Measurements from ENCODE around the gene HIGD2A. TPM values are rescaled to one million over a fixed set of nuclear protein-coding genes. Genes with fewer than 3 reads are reported as not detected.
"Not testable (repeated sequence)": the region's sequence is repeated elsewhere in the genome, so short reads cannot be mapped to it uniquely, and the experiment has no call there.

The HIGD2A gene
- total RNA-seq, 1 experiment from 2014 or later = 84.7 TPM

GRCh38 chr5:176394096-176394495 lies 5.5 kb downstream of the HIGD2A start:
- peaks cover 5% of the 10 kb centered on the region for H3K4me1 ChIP-seq (replicated peaks)
- peaks cover 76% of the 10 kb centered on the region for H3K36me3 ChIP-seq
- H3K4me3 ChIP-seq = no peak overlapping the region
- no peak overlapping the region for H3K27ac ChIP-seq
- no peak for DNase-seq (ENCODE audit: low read depth in 1 of 2, low spot score in 2 of 2)
- no peaks in the 10 kb centered on the region for H3K27me3 ChIP-seq (replicated peaks)
- no peaks in the 10 kb centered on the region for H3K9me3 ChIP-seq (replicated peaks)

GRCh38 chr5:176394881-176395675 lies 6.5 kb downstream of the HIGD2A start:
- H3K9me3 ChIP-seq (replicated peaks) = no peaks in the 10 kb centered on the region
- DNase-seq (ENCODE audit: low read depth in 1 of 2, low spot score in 2 of 2) = no peak
- H3K27ac ChIP-seq = no peak overlapping the region
- no peaks in the 10 kb centered on the region for H3K4me1 ChIP-seq (replicated peaks)
- peaks cover 71% of the 10 kb centered on the region for H3K36me3 ChIP-seq
- H3K27me3 ChIP-seq (replicated peaks) = no peaks in the 10 kb centered on the region
- no peak overlapping the region for H3K4me3 ChIP-seq

GRCh38 chr5:176396330-176396729 lies 7.8 kb downstream of the HIGD2A start:
- Histone ChIP-seq H3K4me3 (no peak overlapping the region), H3K4me1 (replicated peaks) (no peaks in the 10 kb centered on the region), H3K9me3 (replicated peaks) (no peaks in the 10 kb centered on the region), H3K36me3 (peaks cover 66% of the 10 kb centered on the region), H3K27ac (no peak overlapping the region), H3K27me3 (replicated peaks) (no peaks in the 10 kb centered on the region)
- DNase-seq (ENCODE audit: low read depth in 1 of 2, low spot score in 2 of 2) = no peak

GRCh38 chr5:176397736-176398420 lies 9.3 kb downstream of the HIGD2A start:
- H3K27me3 ChIP-seq (replicated peaks) = no peaks in the 10 kb centered on the region
- peaks cover 55% of the 10 kb centered on the region for H3K36me3 ChIP-seq
- DNase-seq (ENCODE audit: low read depth in 1 of 2, low spot score in 2 of 2) = no peak
- no peaks in the 10 kb centered on the region for H3K9me3 ChIP-seq (replicated peaks)
- H3K27ac ChIP-seq = no peak overlapping the region
- no peak overlapping the region for H3K4me3 ChIP-seq
- H3K4me1 ChIP-seq (replicated peaks) = no peaks in the 10 kb centered on the region

- no peak overlapping the region for H3K4me3 ChIP-seq
- peaks cover 54% of the 10 kb centered on the region for H3K36me3 ChIP-seq
- no peaks in the 10 kb centered on the region for H3K4me1 ChIP-seq (replicated peaks)
- no peak overlapping the region for H3K27ac ChIP-seq
- DNase-seq (ENCODE audit: low read depth in 1 of 2, low spot score in 2 of 2) = no peak
- H3K9me3 ChIP-seq (replicated peaks) = no peaks in the 10 kb centered on the region
- no peaks in the 10 kb centered on the region for H3K27me3 ChIP-seq (replicated peaks)
Measured at GRCh38 chr5:176400382-176401156, 12.0 kb downstream of the HIGD2A start.

GRCh38 chr5:176401281-176402205 lies 13.0 kb downstream of the HIGD2A start:
- Histone ChIP-seq H3K27me3 (replicated peaks) (no peaks in the 10 kb centered on the region), H3K27ac (no peak overlapping the region), H3K36me3 (peaks cover 56% of the 10 kb centered on the region), H3K4me3 (no peak overlapping the region), H3K4me1 (replicated peaks) (no peaks in the 10 kb centered on the region), H3K9me3 (replicated peaks) (no peaks in the 10 kb centered on the region)
- DNase-seq (ENCODE audit: low read depth in 1 of 2, low spot score in 2 of 2) = no peak

GRCh38 chr5:176405656-176406435 lies 17.3 kb downstream of the HIGD2A start:
- Histone ChIP-seq H3K27me3 (replicated peaks) (no peaks in the 10 kb centered on the region), H3K27ac (no peak overlapping the region), H3K9me3 (replicated peaks) (no peaks in the 10 kb centered on the region), H3K36me3 (peaks cover 61% of the 10 kb centered on the region), H3K4me3 (no peak overlapping the region), H3K4me1 (replicated peaks) (no peaks in the 10 kb centered on the region)
- no peak for DNase-seq (ENCODE audit: low read depth in 1 of 2, low spot score in 2 of 2)

- no peak for DNase-seq (ENCODE audit: low read depth in 1 of 2, low spot score in 2 of 2)
- Histone ChIP-seq H3K9me3 (replicated peaks) (no peaks in the 10 kb centered on the region), H3K36me3 (peaks cover 64% of the 10 kb centered on the region), H3K27me3 (replicated peaks) (no peaks in the 10 kb centered on the region), H3K4me1 (replicated peaks) (0 out of 2 replicates have a peak, but pooled peaks cover under 1% of the 10 kb centered on the region), H3K4me3 (no peak overlapping the region), H3K27ac (no peak overlapping the region)
Measured at GRCh38 chr5:176406436-176407052, 18.0 kb downstream of the HIGD2A start.

- no peak for DNase-seq (ENCODE audit: low read depth in 1 of 2, low spot score in 2 of 2)
Measured at GRCh38 chr5:176407456-176408251, 19.1 kb downstream of the HIGD2A start.

GRCh38 chr5:176408252-176408573 lies 19.7 kb downstream of the HIGD2A start:
- H3K27me3 ChIP-seq (replicated peaks); H3K27ac ChIP-seq; H3K4me3 ChIP-seq; H3K4me1 ChIP-seq (replicated peaks); H3K9me3 ChIP-seq (replicated peaks); DNase-seq (ENCODE audit: low read depth in 1 of 2, low spot score in 2 of 2): not testable (repeated sequence)
- H3K36me3 ChIP-seq = peaks cover 62% of the 10 kb centered on the region

More at GRCh38 chr5:176407456-176408251, 19.1 kb downstream of the HIGD2A start:
- no peaks in the 10 kb centered on the region for H3K27me3 ChIP-seq (replicated peaks)
- no peak overlapping the region for H3K4me3 ChIP-seq
- peaks cover 62% of the 10 kb centered on the region for H3K36me3 ChIP-seq
- H3K27ac ChIP-seq = no peak overlapping the region
- H3K4me1 ChIP-seq (replicated peaks) = 0 out of 2 replicates have a peak, but pooled peaks cover 3% of the 10 kb centered on the region
- H3K9me3 ChIP-seq (replicated peaks) = no peaks in the 10 kb centered on the region

GRCh38 chr5:176408590-176408989 lies 20.0 kb downstream of the HIGD2A start:
- Histone ChIP-seq H3K9me3 (replicated peaks) (no peaks in the 10 kb centered on the region), H3K4me1 (replicated peaks) (0 out of 2 replicates have a peak, but pooled peaks cover 3% of the 10 kb centered on the region), H3K4me3 (no peak overlapping the region), H3K27me3 (replicated peaks) (no peaks in the 10 kb centered on the region), H3K27ac (no peak overlapping the region), H3K36me3 (peaks cover 60% of the 10 kb centered on the region)
- DNase-seq (ENCODE audit: low read depth in 1 of 2, low spot score in 2 of 2) = no peak

Measured in SJSA1 (cell line).